IMR-90 (cell line): ENCODE measurements around the gene ATF7IP2. TPM values are rescaled to one million over a fixed set of nuclear protein-coding genes. Genes with fewer than 3 reads are reported as not detected.

Experiments used
- ATAC-seq: fragments of 200-7000 bp; cut with Tn5 transposase; 2 replicates; pipeline ENCODE4 v1.9.1; 2020; ENCODE audit warnings: low read depth, mild to moderate bottlenecking, moderate library complexity
- BruUV-seq: library from RNA; stranded (reverse); fragments of 400-500 nt; replicated peaks from 2 replicates; lab custom pipeline; 2021; lab: Mats Ljungman, UMichigan
- CTCF ChIA-PET: fragments of 300-600 bp; formaldehyde crosslinking; extraction: SDS; loops from one replicate; lab custom pipeline; 2021; ENCODE audit warnings: antibody characterized with exemption; lab: Yijun Ruan, JAX
- POLR2A ChIA-PET: fragments of 300-600 bp; sonication (Branson Sonifier 250); formaldehyde crosslinking; loops from one replicate; lab custom pipeline; 2022; ENCODE audit warnings: antibody characterized with exemption; ENCODE audit not compliant: unreplicated experiment; lab: Charles Lee
- DNase-seq: peaks from one replicate; pipeline ENCODE4 v3.0.0; 2013
- H2AFZ ChIP-seq: replicated peaks from 2 replicates; pipeline ENCODE3; 2013; ENCODE audit warnings: low read length, mild to moderate bottlenecking; ENCODE audit not compliant: poor library complexity
- H2AK5ac ChIP-seq: 2 replicates; pipeline ENCODE4 v1.6.1; 2013; ENCODE audit warnings: low read depth, low read length, inconsistent platforms
- H2AK9ac ChIP-seq: replicated peaks from 2 replicates; pipeline ENCODE3; 2013; ENCODE audit warnings: mild to moderate bottlenecking, low read depth, low read length, moderate library complexity; ENCODE audit not compliant: poor library complexity
- H2BK120ac ChIP-seq: 2 replicates; pipeline ENCODE4 v1.6.1; 2013; ENCODE audit warnings: low read depth, low read length, inconsistent platforms
- H2BK15ac ChIP-seq: 3 replicates; pipeline ENCODE4 v1.6.1; 2013; ENCODE audit warnings: low read depth, low read length, inconsistent platforms
- H2BK20ac ChIP-seq: 2 replicates; pipeline ENCODE4 v1.6.1; 2013; ENCODE audit warnings: low read depth, mild to moderate bottlenecking, inconsistent platforms, low read length, moderate library complexity
- H2BK5ac ChIP-seq: 2 replicates; pipeline ENCODE4 v1.6.1; 2013; ENCODE audit warnings: mild to moderate bottlenecking, low read depth, low read length, inconsistent platforms; ENCODE audit not compliant: poor library complexity, severe bottlenecking
- H3K14ac ChIP-seq: replicated peaks from 2 replicates; pipeline ENCODE4 v1.6.1; 2013; ENCODE audit warnings: low read depth, low read length, inconsistent platforms
- H3K18ac ChIP-seq: 2 replicates; pipeline ENCODE4 v1.6.1; 2013; ENCODE audit warnings: low read depth, low read length, control low read depth
- H3K23ac ChIP-seq: 2 replicates; pipeline ENCODE4 v1.6.1; 2013; ENCODE audit warnings: low read depth, low read length, inconsistent platforms
- H3K27ac ChIP-seq: 2 replicates; pipeline ENCODE4 v1.5.1; 2013; ENCODE audit warnings: mild to moderate bottlenecking, control low read depth, low read length; ENCODE audit not compliant: insufficient read depth
- H3K27me3 ChIP-seq: 2 replicates; pipeline ENCODE4 v1.6.1; 2013; ENCODE audit warnings: low read length; ENCODE audit not compliant: control insufficient read depth, insufficient read depth
- H3K36me3 ChIP-seq: 2 replicates; pipeline ENCODE4 v1.6.1; 2013; ENCODE audit warnings: low read length, mixed read lengths; ENCODE audit not compliant: control insufficient read depth, insufficient read depth
- H3K4ac ChIP-seq: 2 replicates; pipeline ENCODE4 v1.6.1; 2013; ENCODE audit warnings: low read depth, low read length, inconsistent platforms
- H3K4me1 ChIP-seq: 2 replicates; pipeline ENCODE4 v1.6.1; 2013; ENCODE audit warnings: low read length, mixed read lengths; ENCODE audit not compliant: control insufficient read depth, insufficient read depth
- H3K4me2 ChIP-seq: 2 replicates; pipeline ENCODE4 v1.6.1; 2013; ENCODE audit warnings: low read depth, mild to moderate bottlenecking, control low read depth, low read length, moderate library complexity
- H3K4me3 ChIP-seq: 2 replicates; pipeline ENCODE4 v1.5.1; 2013; ENCODE audit warnings: low read depth, mild to moderate bottlenecking, control low read depth, low read length, moderate library complexity; ENCODE audit not compliant: insufficient read depth
- H3K56ac ChIP-seq: 2 replicates; pipeline ENCODE4 v1.6.1; 2013; ENCODE audit warnings: low read length, inconsistent platforms; ENCODE audit not compliant: insufficient read depth; ENCODE audit errors: extremely low read depth
- H3K79me1 ChIP-seq, 2 experiments: 2 replicates each; pipeline ENCODE4 v1.6.1; 2013; ENCODE audit warnings: low read length in 2 of 2, inconsistent platforms in 1 of 2, low read depth in 1 of 2
- H3K9ac ChIP-seq: 2 replicates; pipeline ENCODE4 v1.6.1; 2013; ENCODE audit warnings: low read depth, low read length, control low read depth
- H3K9me1 ChIP-seq: 2 replicates; pipeline ENCODE4 v1.6.1; 2013; ENCODE audit warnings: low read length, inconsistent platforms; ENCODE audit not compliant: insufficient read depth
- H3K9me3 ChIP-seq: 2 replicates; pipeline ENCODE4 v1.6.1; 2013; ENCODE audit warnings: low read length; ENCODE audit not compliant: control insufficient read depth, insufficient read depth
- H4K20me1 ChIP-seq: 2 replicates; pipeline ENCODE4 v1.6.1; 2013; ENCODE audit warnings: low read length, inconsistent platforms; ENCODE audit not compliant: insufficient read depth
- H4K5ac ChIP-seq: 2 replicates; pipeline ENCODE4 v1.6.1; 2013; ENCODE audit warnings: mild to moderate bottlenecking, low read depth, low read length, control low read depth
- H4K8ac ChIP-seq, 2 experiments: 2 replicates each; pipeline ENCODE4 v1.6.1; 2013; ENCODE audit warnings: low read depth in 2 of 2, low read length in 2 of 2, control low read depth in 1 of 2, inconsistent platforms in 1 of 2
- H4K91ac ChIP-seq: 2 replicates; pipeline ENCODE4 v1.6.1; 2013; ENCODE audit warnings: low read depth, low read length, inconsistent platforms; ENCODE audit not compliant: insufficient read depth
- CEBPB ChIP-seq: IDR thresholded peaks from 2 replicates; pipeline ENCODE4 v1.6.1; 2012; ENCODE audit warnings: low read depth, low read length, improper control_type of control experiment
- CHD1 ChIP-seq: IDR thresholded peaks from 2 replicates; pipeline ENCODE4 v1.6.1; 2012; ENCODE audit warnings: low read depth, low read length, improper control_type of control experiment
- POLR2A ChIP-seq: IDR thresholded peaks from 2 replicates; pipeline ENCODE4 v1.6.1; 2012; ENCODE audit warnings: mild to moderate bottlenecking, low read depth, low read length
- RFX5 ChIP-seq: IDR thresholded peaks from 2 replicates; pipeline ENCODE4 v1.8.0; 2012; ENCODE audit warnings: low read depth, mild to moderate bottlenecking, low read length, moderate library complexity
- USF2 ChIP-seq: fragments of 150-350 bp; IDR thresholded peaks from 2 replicates; pipeline ENCODE4 v1.6.1; 2017; ENCODE audit warnings: mild to moderate bottlenecking, antibody characterized with exemption, low read length, low read depth
- WGBS, 2 experiments: methylation state at CpG; one replicate each; pipeline versions ENCODE4 v1.1.5 to v1.1.7; 2013; ENCODE audit warnings: missing lambda C conversion rate in 2 of 2; ENCODE audit not compliant: insufficient read length in 1 of 2; ENCODE audit errors: extremely low coverage in 2 of 2; 5-methylcytosine and 5-hydroxymethylcytosine counted together
- dilution Hi-C: fragments of 300-500 bp; cut with HindIII; formaldehyde crosslinking; loops from one replicate; pipeline ENCODE4 v1.14.3; 2018; ENCODE audit warnings: low sequenced_read_pairs; ENCODE audit not compliant: unreplicated experiment
- in situ Hi-C: fragments of 300-500 bp; cut with MboI; formaldehyde crosslinking; loops from 3 replicates; pipeline ENCODE4 v1.14.3; 2019; ENCODE audit warnings: low sequenced_read_pairs, inconsistent platforms, mixed read lengths
- intact Hi-C: fragments of 100-400 bp; cut with micrococcal nuclease; formaldehyde crosslinking; loops from 2 replicates; pipeline ENCODE4 v1.10.0; 2022
- polyA plus RNA-seq, 3 experiments: library from polyadenylated mRNA; depleted of rRNA; stranded (reverse); fragments of >200 nt; gene quantifications; 2 replicates each; pipeline ENCODE4 v1.2.3, GENCODE V29; 2012; ENCODE audit warnings: low replicate concordance in 1 of 3
- total RNA-seq: library from RNA; depleted of rRNA; stranded (reverse); fragments of >200 nt; gene quantifications from 2 replicates; pipeline ENCODE4 v1.2.3, GENCODE V29; 2012
- TF ChIP-seq, protein P1 (sequence below): conservative IDR thresholded peaks from 2 replicates; pipeline ENCODE4 v1.5.1; 2012; ENCODE audit warnings: mild to moderate bottlenecking, low read depth, low read length, improper control_type of control experiment

ATF7IP2 gene
- total and polyA plus RNA-seq, 2 of the 4 experiments (the other 2 are of a cell fraction), result 2.7 to 3.6 TPM

DNA sequence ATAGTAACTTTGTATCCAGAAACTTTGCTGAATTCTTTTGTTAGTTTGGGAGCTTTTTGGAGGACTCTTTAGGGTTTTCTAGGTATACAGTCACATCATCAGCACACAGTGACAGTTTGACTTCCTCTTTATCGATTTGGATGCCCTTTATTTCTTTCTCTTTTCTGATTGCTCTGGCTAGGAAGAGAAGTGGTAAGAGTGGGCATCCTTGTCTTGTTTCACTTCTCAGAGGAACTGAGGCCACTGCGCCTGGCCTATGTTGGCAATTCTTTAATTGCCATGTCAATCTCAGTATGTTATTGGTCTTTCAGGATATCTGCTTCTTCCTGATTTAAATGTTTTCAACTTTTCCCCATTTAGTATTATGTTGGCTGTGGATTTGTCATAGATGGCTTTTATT is 24.6 kb downstream of the ATF7IP2 start:
- Histone ChIP-seq H3K36me3 (no peaks in the 10 kb centered on the region), H3K9me3 (peaks cover 8% of the 10 kb centered on the region), H3K9me1 (no peaks in the 10 kb centered on the region), H3K27me3 (no peaks in the 10 kb centered on the region), H3K4ac (no peak overlapping the region), H3K79me1 (no peaks in the 10 kb centered on the region), H4K5ac (no peak overlapping the region), H2AK9ac (no peak overlapping the region), H4K91ac (no peak overlapping the region), H2BK15ac (no peak overlapping the region), H2AFZ (no peak overlapping the region), H2AK5ac (no peak overlapping the region), H3K4me2 (no peak overlapping the region), H3K27ac (no peak overlapping the region), H2BK5ac (no peak overlapping the region), H2BK20ac (no peak overlapping the region), H2BK120ac (no peak overlapping the region), H3K4me1 (no peaks in the 10 kb centered on the region), H3K56ac (no peak overlapping the region), H4K8ac (no peak overlapping the region), H3K9ac (no peak overlapping the region), H3K18ac (no peak overlapping the region), H4K20me1 (no peaks in the 10 kb centered on the region), H3K14ac (no peak overlapping the region), H3K23ac (no peak overlapping the region), H3K4me3 (no peak overlapping the region)
- ATAC-seq (no peak), DNase-seq (no peak)
- intact Hi-C loops (no loop called here), dilution Hi-C loops (no loop called here), in situ Hi-C loops (no loop called here)
- POLR2A ChIA-PET, result no interaction called here
- no peak for TF ChIP-seq CHD1
- TF ChIP-seq USF2, result no peak
- no peak for TF ChIP-seq RFX5
- TF ChIP-seq CEBPB, result no peak
- TF ChIP-seq, protein P1, sequence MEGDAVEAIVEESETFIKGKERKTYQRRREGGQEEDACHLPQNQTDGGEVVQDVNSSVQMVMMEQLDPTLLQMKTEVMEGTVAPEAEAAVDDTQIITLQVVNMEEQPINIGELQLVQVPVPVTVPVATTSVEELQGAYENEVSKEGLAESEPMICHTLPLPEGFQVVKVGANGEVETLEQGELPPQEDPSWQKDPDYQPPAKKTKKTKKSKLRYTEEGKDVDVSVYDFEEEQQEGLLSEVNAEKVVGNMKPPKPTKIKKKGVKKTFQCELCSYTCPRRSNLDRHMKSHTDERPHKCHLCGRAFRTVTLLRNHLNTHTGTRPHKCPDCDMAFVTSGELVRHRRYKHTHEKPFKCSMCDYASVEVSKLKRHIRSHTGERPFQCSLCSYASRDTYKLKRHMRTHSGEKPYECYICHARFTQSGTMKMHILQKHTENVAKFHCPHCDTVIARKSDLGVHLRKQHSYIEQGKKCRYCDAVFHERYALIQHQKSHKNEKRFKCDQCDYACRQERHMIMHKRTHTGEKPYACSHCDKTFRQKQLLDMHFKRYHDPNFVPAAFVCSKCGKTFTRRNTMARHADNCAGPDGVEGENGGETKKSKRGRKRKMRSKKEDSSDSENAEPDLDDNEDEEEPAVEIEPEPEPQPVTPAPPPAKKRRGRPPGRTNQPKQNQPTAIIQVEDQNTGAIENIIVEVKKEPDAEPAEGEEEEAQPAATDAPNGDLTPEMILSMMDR, result no peak
- no peak for TF ChIP-seq POLR2A
- no CpG with 5 or more reads among the region's 2 CpGs for WGBS, 2 experiments
- no TSS peak for BruUV-seq
- CTCF ChIA-PET, result no interaction called here
